Neuron (in vitro differentiated cells): ENCODE results near the gene GRIN2A.

Source experiments
- H2AFZ ChIP-seq: one replicate; pipeline ENCODE4 v1.6.1; 2013; ENCODE audit warnings: low read depth, mild to moderate bottlenecking, inconsistent platforms, low read length, moderate library complexity
- H3K27me3 ChIP-seq: one replicate; pipeline ENCODE4 v1.6.1; 2013; ENCODE audit warnings: low read length; ENCODE audit not compliant: insufficient read depth
- H3K36me3 ChIP-seq: one replicate; pipeline ENCODE4 v1.6.1; 2013; ENCODE audit warnings: low read length; ENCODE audit not compliant: insufficient read depth
- H3K4me1 ChIP-seq: one replicate; pipeline ENCODE4 v1.6.1; 2013; ENCODE audit warnings: low read length; ENCODE audit not compliant: insufficient read depth
- H3K4me3 ChIP-seq: 2 replicates; pipeline ENCODE4 v1.5.1; 2013; ENCODE audit warnings: mild to moderate bottlenecking, low read length, moderate library complexity
- H3K9me3 ChIP-seq: one replicate; pipeline ENCODE4 v1.6.1; 2013; ENCODE audit warnings: low read length

The GRIN2A gene

DNA sequence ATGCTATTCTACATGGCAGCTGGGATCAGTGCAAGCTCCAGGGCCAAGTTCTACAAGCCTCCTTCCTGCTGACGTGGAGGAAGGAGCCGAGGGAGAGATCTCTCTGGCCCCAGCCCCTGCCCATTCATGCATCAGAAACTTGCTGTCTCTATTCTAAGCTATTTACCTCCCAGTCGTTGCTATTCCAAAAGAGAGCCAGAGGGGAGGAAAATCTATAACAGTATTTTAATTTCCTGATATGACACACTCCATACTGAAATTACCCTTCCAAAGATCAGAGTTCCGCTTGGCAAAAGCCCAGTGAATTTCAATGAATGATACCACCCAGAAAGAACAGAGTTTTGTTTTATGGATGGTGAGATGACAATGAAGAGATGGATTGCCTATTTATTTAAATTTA, 133.4 kb downstream of the GRIN2A start:
- Histone ChIP-seq H3K9me3 (no peaks in the 10 kb centered on the region), H3K27me3 (no peaks in the 10 kb centered on the region), H3K36me3 (no peaks in the 10 kb centered on the region), H2AFZ (no peak overlapping the region), H3K4me1 (no peaks in the 10 kb centered on the region), H3K4me3 (no peak overlapping the region)

DNA sequence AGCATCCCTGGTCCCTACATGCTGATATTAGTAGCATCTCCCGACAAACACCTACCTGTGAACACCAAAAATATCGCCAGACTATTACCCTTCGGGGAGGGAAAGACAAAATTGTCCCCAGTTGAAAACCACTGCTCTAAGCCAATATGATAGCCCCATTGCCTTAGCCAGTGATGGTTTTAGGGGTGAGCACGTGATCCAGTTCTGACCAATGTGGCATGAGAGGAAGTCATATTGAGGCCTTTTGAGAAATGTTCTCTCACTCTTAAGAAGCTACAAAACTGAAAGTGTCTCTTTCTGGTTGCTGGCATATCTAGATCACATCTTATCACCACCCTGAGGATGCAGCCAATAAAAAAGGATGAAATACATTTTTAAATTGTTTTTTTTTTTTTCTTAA, 136.3 kb downstream of the GRIN2A start:
- Histone ChIP-seq H3K4me3 (no peak overlapping the region), H3K9me3 (no peaks in the 10 kb centered on the region), H3K27me3 (no peaks in the 10 kb centered on the region), H2AFZ (no peak overlapping the region), H3K36me3 (no peaks in the 10 kb centered on the region), H3K4me1 (no peaks in the 10 kb centered on the region)

DNA sequence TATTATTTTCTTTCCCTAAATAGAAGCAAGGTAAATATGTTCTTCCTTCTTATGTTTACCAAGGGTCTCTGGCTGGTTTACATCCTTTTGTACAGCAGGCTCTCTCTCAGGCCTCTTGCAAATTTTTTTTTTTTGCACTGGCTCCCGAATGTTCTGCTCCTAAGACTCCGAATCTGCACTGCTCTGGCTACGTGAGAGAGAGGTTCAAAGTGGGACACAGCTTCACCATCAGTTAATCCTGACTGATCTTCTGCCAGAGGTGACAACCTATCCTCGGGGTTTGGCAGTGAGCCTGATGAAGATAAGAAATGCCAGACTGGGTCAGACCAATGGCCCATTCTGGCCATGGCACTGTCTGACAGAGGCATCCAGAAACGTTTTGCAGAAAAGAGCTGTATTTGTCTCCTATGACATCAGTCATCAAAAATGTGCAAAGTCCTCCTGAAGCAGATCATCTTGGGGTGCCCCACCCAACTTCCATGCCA, 136.9 kb downstream of the GRIN2A start:
- no peak overlapping the region for H3K4me3 ChIP-seq
- no peaks in the 10 kb centered on the region for H3K9me3 ChIP-seq
- H2AFZ ChIP-seq: no peak overlapping the region
- H3K36me3 ChIP-seq: no peaks in the 10 kb centered on the region
- no peaks in the 10 kb centered on the region for H3K4me1 ChIP-seq
- no peaks in the 10 kb centered on the region for H3K27me3 ChIP-seq

DNA sequence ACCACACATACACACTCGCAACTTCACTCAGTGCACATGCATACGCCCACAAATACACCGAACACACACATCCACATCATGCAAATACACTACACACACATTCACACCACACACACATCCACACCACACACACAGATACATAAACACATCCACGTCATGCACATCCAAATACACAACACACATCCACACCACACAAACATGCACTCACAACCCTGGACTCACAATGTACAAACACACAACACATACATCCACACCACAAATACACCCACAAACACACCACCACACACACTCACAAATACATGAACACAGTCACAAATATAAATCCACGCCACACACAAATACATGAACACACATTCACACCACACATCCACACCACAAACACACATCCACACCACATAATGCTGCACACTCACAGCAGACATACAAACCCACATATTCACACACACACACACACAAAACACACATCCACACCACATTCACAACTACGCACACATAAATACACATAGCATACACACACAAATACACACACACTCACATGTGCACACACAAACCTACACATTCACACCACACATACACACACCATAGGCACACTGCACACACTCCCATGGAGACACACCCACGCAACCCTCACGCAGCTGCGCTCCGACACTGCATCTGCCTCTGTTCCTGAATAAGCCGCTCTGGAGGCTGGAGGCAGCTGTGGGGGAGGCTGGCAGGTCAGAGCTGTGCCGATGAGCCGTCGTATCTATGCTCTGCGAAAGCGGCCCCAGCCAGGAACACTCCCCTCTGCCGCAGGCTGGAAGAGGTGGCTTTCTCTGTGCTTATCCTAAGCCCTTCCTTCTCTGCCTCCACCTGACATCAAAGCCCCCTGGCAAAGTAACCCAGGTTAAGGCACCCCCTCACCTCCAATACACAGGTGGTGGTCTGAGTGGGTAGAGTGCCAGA, 141.8 kb downstream of the GRIN2A start:
- no peaks in the 10 kb centered on the region for H3K36me3 ChIP-seq
- H3K4me1 ChIP-seq: no peaks in the 10 kb centered on the region
- no peaks in the 10 kb centered on the region for H3K9me3 ChIP-seq
- no peak overlapping the region for H3K4me3 ChIP-seq
- H2AFZ ChIP-seq: no peak overlapping the region
- no peaks in the 10 kb centered on the region for H3K27me3 ChIP-seq

DNA sequence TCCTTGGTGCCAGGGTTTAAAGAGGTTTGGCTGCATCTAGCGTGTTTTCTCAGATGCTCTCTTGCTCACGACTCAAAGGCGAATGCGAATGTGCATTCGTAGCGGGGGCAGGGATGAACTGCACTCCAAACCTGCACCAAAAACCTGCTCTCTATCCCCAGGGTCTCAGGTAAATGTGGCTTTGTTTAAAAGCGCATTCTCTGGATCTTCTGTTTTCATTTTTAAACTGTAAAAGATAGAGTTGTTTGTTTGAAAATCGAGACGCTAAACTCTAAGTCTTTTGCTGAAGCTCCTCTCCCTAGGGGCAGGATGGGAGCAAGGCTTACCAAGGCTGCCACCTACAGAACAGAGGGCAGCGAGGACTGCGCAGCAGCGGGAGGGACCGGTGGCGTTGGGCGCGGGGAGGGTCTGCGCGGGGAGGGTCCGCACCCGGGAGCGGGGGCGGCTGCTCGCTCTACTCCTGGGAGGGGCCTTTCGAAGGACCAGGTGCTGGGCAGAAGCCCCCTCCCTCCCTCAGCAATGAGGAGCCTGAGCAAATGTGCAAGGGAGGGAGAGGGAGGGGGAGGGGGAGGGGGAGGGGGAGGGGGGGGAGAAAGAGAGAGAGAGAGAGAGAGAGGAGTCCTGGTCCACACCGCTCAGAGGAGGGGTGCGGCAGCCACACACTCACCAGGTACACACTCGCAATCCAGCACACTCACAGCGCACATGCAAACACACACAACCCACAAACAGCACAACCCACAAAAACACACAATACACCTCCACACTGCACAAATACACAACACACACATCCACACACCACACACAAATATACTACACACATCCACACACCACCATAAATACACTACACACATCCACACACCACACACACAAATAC, 142.8 kb downstream of the GRIN2A start:
- Histone ChIP-seq H3K4me1 (no peaks in the 10 kb centered on the region), H3K36me3 (no peaks in the 10 kb centered on the region), H3K27me3 (no peaks in the 10 kb centered on the region), H3K4me3 (no peak overlapping the region), H2AFZ (no peak overlapping the region), H3K9me3 (no peaks in the 10 kb centered on the region)

DNA sequence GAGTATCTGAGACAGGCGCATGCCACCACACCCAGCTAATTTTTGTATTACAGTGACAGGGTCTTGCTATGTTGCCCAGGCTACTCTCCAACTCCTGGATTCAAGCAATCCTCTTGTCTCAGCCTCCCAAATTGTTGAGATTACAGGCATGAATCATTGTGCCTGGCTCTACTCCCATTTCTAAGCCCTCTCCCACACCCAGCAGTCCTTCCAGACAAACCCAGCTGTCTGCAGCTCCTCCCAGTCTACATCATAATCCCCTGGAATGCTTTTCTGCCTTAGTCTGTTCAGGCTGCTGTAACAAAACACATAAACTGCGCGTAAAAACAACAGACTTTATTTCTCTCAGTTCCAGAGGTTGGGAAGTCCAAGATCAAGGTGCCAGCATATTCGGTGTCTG, 144.5 kb downstream of the GRIN2A start:
- Histone ChIP-seq H3K9me3 (no peaks in the 10 kb centered on the region), H2AFZ (no peak overlapping the region), H3K27me3 (no peaks in the 10 kb centered on the region), H3K4me1 (no peaks in the 10 kb centered on the region), H3K36me3 (no peaks in the 10 kb centered on the region), H3K4me3 (no peak overlapping the region)

DNA sequence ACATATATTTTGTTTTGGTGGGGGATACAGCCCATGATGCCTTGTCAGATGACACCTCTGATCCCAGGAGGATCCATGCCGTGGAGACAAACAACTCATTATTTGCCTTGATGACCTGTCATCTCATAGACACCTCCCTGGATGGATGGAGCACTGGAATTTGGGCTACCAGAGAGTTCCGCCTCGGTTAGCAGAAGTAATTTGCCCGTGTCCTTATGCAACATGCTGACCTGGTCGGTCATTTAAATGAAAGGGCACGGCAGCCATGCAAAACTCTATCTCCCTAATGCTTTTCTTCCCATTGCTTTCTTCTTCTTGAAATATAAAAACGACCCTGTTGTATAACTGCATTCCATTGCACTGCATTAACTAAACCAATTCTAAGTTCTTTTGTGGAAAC, 145.3 kb downstream of the GRIN2A start:
- Histone ChIP-seq H2AFZ (no peak overlapping the region), H3K27me3 (no peaks in the 10 kb centered on the region), H3K4me3 (no peak overlapping the region), H3K4me1 (no peaks in the 10 kb centered on the region), H3K9me3 (no peaks in the 10 kb centered on the region), H3K36me3 (no peaks in the 10 kb centered on the region)

DNA sequence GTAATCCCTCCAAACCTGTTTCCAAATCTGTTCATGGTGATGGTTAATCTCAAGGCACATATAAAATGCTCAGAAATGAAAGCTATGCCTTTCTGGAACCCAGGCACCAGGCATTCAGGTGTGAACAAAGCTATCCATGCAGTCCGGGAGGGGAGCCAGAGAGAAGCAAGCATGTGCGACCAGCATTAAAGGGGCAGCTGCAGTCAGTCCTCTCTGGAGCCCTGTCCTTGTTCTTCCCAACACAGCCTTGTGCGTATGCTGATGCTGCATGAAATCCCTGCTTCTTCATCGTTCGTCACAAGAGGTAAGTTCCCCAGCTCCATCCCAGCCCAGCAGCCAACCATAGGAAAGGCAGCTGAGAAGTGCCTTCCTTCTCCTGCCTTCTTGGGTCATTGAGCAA, 148.7 kb downstream of the GRIN2A start:
- no peak overlapping the region for H2AFZ ChIP-seq
- no peaks in the 10 kb centered on the region for H3K27me3 ChIP-seq
- no peaks in the 10 kb centered on the region for H3K36me3 ChIP-seq
- H3K4me3 ChIP-seq: no peak overlapping the region
- H3K9me3 ChIP-seq: no peaks in the 10 kb centered on the region
- H3K4me1 ChIP-seq: no peaks in the 10 kb centered on the region

DNA sequence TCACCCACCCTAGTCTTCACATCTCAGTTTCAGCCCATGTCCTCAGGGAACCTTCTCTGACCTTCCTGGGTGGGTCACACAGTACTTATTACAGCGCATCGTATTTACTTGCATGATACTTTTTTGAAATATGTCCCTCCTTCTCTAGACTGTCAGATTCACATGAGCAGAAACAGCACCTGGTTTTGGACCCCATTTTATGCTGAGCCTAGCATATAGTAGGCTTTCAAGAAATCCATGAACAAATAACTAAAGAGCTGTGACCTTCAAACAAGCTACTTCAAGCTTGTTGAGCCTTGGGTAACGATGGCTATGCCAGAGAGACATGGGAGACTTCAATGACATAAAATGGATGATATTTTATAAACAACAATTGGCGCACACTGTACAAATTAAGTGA, 150.3 kb downstream of the GRIN2A start:
- Histone ChIP-seq H3K36me3 (no peaks in the 10 kb centered on the region), H3K9me3 (no peaks in the 10 kb centered on the region), H3K4me3 (no peak overlapping the region), H3K27me3 (no peaks in the 10 kb centered on the region), H2AFZ (no peak overlapping the region), H3K4me1 (no peaks in the 10 kb centered on the region)

DNA sequence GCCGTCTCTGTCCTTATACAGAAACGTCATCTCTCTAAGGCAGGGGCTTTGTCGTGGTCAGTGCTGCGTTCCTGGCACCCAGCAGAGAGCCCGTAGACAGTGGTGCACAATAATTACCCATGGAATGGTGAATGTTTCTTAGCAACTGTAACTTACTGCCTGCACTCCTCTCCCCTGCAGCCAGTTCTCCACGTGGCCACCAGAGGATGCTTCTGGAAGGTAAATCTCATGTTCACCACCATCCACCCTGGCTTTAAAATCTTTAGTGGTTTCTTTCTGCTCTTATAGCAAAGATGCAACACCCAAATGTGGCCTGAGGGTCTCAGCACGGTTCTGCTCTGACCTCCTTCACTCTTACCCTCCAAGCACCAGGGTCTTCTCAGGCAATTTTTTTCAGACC, 150.8 kb downstream of the GRIN2A start:
- no peaks in the 10 kb centered on the region for H3K9me3 ChIP-seq
- H3K27me3 ChIP-seq: no peaks in the 10 kb centered on the region
- no peaks in the 10 kb centered on the region for H3K36me3 ChIP-seq
- H2AFZ ChIP-seq: no peak overlapping the region
- H3K4me3 ChIP-seq: no peak overlapping the region
- H3K4me1 ChIP-seq: no peaks in the 10 kb centered on the region

DNA sequence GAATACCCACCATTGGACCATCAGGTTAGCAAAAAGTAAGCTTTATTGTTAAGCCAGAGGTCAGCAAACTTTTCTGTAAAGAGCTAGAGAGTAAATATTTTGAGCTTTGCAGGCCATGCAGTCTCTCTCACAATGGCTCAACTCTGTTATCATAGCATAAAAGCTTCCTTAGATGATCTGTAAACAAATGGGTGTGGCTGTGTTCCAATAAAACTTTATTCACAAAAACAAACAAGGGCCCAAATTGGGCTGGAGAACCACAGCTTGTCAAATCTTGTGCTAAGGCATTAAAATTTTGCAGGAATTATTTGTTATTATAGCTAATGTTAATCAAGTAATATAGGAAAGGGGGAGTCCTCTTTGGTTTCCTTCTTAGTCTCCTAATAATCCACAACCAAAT, 153.6 kb downstream of the GRIN2A start:
- H3K4me1 ChIP-seq: no peaks in the 10 kb centered on the region
- no peaks in the 10 kb centered on the region for H3K36me3 ChIP-seq
- H3K4me3 ChIP-seq: no peak overlapping the region
- no peak overlapping the region for H2AFZ ChIP-seq
- H3K9me3 ChIP-seq: no peaks in the 10 kb centered on the region
- no peaks in the 10 kb centered on the region for H3K27me3 ChIP-seq

DNA sequence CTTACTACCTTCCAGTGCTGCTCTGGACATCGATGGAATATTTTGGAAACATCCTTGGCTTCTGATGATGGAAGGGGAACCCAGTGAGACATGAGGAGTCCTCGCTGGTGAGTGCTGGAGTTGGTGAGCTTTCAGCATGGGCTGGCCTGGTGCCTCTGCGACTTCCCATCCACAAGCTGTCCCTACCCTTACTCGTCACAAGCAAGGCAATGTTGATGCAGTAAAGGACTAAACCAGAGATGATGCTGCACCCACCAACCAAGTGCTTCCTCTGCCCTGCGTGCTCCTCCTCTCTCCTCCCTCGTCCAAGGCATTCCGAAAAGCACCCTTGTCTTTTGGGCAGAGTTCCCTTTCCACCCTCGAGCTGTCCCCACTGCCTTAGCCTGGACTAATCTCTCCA, 154.7 kb downstream of the GRIN2A start:
- Histone ChIP-seq H3K4me3 (no peak overlapping the region), H3K4me1 (no peaks in the 10 kb centered on the region), H2AFZ (no peak overlapping the region), H3K36me3 (no peaks in the 10 kb centered on the region), H3K9me3 (no peaks in the 10 kb centered on the region), H3K27me3 (no peaks in the 10 kb centered on the region)

DNA sequence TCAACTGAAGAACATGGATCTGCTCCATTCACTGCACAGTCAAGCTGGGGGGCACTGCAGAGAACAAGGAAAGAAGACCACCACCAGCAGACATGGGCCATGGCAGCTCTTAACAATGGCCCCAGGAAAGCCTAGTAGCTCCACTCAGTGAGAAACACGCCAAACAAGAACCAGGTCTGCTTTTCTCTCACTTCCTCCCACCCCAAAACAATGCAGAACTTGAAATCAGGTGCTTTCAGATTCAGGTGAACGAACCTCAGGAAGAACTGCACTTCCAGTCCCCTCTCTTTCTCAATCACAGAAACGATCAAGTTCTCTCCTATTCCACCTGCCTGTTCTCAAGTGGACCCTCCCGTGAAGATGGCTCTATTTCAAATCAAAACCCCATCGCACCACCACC, 155.6 kb downstream of the GRIN2A start:
- H3K9me3 ChIP-seq: no peaks in the 10 kb centered on the region
- H3K27me3 ChIP-seq: no peaks in the 10 kb centered on the region
- no peak overlapping the region for H2AFZ ChIP-seq
- H3K36me3 ChIP-seq: no peaks in the 10 kb centered on the region
- H3K4me3 ChIP-seq: no peak overlapping the region
- H3K4me1 ChIP-seq: no peaks in the 10 kb centered on the region
